ENCODE results near the gene TRABD2B. TPM values are rescaled to one million over a fixed set of nuclear protein-coding genes. Genes with fewer than 3 reads are reported as not detected.

Gene TRABD2B
- total RNA-seq, 1 donor from 2014 or later: 1.8 TPM

DNA sequence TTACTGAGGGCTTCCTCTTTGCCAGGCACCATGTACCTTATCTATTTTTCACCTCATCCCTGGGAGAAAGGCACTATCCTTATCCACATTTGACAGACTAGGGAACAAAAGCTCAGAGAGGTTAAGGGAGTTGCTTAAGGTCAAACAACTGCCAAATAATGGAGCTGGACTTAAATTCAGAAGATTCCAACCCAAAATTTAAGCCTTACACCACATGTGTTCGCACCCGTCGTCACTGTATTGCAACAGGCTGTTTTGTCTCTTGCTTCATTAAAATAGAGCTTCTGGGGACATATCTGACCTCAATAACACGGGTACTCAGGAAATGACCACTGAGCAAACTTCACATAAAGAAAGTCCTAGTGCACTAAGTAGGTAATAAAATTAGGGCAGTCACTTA lies 62.0 kb downstream of the TRABD2B start:
- Histone ChIP-seq H3K27ac (no peak overlapping the region), H3K4me1 (peaks cover 5% of the 10 kb centered on the region), H3K9me3 (no peaks in the 10 kb centered on the region), H3K4me3 (no peak overlapping the region), H3K27me3 (ENCODE audit: low read depth) (no peaks in the 10 kb centered on the region), H3K36me3 (no peaks in the 10 kb centered on the region)
- TF ChIP-seq, protein P1, sequence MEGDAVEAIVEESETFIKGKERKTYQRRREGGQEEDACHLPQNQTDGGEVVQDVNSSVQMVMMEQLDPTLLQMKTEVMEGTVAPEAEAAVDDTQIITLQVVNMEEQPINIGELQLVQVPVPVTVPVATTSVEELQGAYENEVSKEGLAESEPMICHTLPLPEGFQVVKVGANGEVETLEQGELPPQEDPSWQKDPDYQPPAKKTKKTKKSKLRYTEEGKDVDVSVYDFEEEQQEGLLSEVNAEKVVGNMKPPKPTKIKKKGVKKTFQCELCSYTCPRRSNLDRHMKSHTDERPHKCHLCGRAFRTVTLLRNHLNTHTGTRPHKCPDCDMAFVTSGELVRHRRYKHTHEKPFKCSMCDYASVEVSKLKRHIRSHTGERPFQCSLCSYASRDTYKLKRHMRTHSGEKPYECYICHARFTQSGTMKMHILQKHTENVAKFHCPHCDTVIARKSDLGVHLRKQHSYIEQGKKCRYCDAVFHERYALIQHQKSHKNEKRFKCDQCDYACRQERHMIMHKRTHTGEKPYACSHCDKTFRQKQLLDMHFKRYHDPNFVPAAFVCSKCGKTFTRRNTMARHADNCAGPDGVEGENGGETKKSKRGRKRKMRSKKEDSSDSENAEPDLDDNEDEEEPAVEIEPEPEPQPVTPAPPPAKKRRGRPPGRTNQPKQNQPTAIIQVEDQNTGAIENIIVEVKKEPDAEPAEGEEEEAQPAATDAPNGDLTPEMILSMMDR (IDR thresholded peaks at IDR 0.05): no peak
- no peak for DNase-seq
- intact Hi-C loops (cut with DNase I): no loop called here
- ATAC-seq: no peak

DNA sequence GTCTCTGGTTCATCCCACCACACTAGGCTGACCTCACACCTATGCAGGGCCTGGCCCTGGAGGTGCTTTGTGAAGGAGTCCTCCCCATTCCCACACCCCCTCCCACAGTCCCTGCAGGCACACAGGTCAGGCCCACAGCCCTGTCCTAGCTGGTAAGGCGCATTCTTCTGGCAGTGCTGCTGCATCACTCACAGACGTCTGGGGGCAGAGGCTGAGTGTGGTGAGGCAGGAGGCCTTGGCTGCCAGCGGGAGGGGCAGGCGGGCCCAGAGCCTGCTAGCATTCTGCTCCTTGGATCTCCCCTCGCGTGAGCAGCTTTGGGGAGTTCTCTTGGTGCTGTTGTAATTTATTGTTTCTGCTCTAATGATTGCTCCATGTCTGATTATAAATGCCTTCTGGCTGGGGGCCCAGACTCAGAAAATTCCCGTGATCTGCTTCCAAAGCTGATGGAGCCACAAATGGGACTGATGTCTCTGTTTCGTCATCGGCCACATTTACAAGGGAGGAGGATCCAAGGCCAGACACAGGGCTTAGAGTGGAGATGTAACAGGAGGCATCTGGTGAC lies 62.9 kb downstream of the TRABD2B start:
- no peaks in the 10 kb centered on the region for H3K9me3 ChIP-seq
- H3K27me3 ChIP-seq (ENCODE audit: low read depth): no peaks in the 10 kb centered on the region
- H3K27ac ChIP-seq: no peak overlapping the region
- H3K4me1 ChIP-seq: peaks cover 5% of the 10 kb centered on the region
- ATAC-seq (peak; percentile 70 to 71), DNase-seq (no peak)
- no peaks in the 10 kb centered on the region for H3K36me3 ChIP-seq
- TF ChIP-seq, protein P1 (IDR thresholded peaks at IDR 0.05): no peak
- no peak overlapping the region for H3K4me3 ChIP-seq
- intact Hi-C loops (cut with DNase I): no loop called here

DNA sequence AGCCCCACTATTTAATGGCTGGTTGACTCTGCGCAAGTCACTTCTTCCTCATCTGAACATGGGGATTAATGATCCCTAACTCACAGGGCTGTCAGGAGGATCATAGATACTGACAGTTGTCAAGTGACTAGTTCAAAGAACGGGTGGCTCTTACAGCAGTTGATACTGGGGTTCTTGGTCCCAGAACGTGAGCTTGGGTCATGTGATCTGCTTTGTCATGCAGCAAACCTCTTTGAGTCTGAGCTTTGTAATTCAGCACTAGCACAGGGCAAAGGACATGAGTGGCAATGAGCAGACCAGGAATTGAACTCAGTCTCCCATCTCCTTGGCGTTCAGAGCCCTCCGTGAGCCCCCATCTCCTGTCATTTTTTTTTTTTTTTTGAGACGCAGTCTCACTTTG lies 64.4 kb downstream of the TRABD2B start:
- TF ChIP-seq, protein P1 (IDR thresholded peaks at IDR 0.05): no peak
- ATAC-seq: no peak

DNA sequence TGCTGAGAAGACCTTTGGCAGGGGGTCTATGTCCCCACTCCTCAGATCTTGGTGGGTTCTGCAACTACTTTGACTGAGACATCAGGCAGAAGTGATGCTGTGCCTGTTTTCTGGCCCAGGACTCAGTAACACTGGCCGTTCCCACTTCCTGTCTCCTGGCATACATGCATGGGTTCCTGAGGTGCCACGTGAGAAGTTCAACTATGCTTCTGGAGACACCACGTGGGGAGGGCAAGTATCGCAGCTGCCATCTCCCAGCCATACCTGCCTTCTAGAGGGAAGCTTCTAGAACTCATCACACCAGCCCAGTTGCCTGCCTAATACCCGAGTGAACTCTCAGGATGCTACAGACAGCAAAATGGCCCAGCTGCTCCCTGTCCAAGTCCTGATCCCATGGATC lies 65.8 kb downstream of the TRABD2B start:
- TF ChIP-seq, protein P1 (IDR thresholded peaks at IDR 0.05): peak; percentile 34
- Histone ChIP-seq H3K4me1 (peaks cover 5% of the 10 kb centered on the region), H3K4me3 (no peak overlapping the region), H3K9me3 (no peaks in the 10 kb centered on the region), H3K36me3 (no peaks in the 10 kb centered on the region), H3K27ac (no peak overlapping the region), H3K27me3 (ENCODE audit: low read depth) (no peaks in the 10 kb centered on the region)
- DNase-seq (no peak), ATAC-seq (peak; percentile 56 to 61)
- intact Hi-C loops (cut with DNase I): no loop called here

More for the DNA sequence above, 64.4 kb downstream of the TRABD2B start:
- Histone ChIP-seq H3K27me3 (ENCODE audit: low read depth) (no peaks in the 10 kb centered on the region), H3K4me1 (peaks cover 5% of the 10 kb centered on the region), H3K4me3 (no peak overlapping the region), H3K9me3 (no peaks in the 10 kb centered on the region), H3K36me3 (no peaks in the 10 kb centered on the region), H3K27ac (no peak overlapping the region)
- intact Hi-C loops (cut with DNase I): no loop called here
- DNase-seq: no peak

DNA sequence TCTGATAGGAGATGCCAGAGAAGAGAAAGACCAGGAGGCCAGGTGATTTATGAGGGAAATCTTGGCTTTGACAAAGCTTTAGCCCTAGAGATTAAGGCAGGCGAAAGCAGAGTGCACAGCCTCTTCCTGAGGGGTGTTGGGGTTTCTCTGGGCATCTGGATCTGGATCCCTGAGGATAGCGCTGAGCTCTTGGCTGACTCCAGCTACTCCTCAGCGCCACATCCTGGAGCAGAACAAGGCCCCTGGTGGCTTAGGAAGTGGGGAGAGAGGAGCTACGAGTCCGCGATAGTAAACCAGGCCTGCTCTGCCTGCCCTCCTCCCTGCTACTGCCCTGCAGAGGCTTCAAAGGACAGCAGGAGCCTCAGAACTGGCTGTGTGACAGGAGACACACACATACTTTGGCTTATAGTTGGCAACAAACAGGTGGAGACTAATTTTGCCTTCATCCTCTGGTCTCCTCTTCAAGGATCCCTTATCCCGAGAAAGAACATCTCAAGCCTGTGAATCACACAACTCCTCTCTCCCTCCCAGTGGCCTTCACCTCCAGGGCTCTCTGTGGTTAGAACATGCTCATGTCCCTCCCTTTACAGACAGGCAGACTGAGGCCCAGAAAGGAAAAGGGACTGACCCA lies 66.9 kb downstream of the TRABD2B start:
- H3K27ac ChIP-seq: no peak overlapping the region
- no peaks in the 10 kb centered on the region for H3K9me3 ChIP-seq
- peaks cover 5% of the 10 kb centered on the region for H3K4me1 ChIP-seq
- TF ChIP-seq, protein P1 (IDR thresholded peaks at IDR 0.05): no peak
- H3K4me3 ChIP-seq: no peak overlapping the region
- no peaks in the 10 kb centered on the region for H3K27me3 ChIP-seq (ENCODE audit: low read depth)
- no peaks in the 10 kb centered on the region for H3K36me3 ChIP-seq
- no peak for ATAC-seq
- DNase-seq: no peak
- intact Hi-C loops (cut with DNase I): no loop called here

Measured in lower lobe of right lung (tissue), 2 donors.